ENCODE results near the gene OBSCN.

Gene OBSCN

DNA sequence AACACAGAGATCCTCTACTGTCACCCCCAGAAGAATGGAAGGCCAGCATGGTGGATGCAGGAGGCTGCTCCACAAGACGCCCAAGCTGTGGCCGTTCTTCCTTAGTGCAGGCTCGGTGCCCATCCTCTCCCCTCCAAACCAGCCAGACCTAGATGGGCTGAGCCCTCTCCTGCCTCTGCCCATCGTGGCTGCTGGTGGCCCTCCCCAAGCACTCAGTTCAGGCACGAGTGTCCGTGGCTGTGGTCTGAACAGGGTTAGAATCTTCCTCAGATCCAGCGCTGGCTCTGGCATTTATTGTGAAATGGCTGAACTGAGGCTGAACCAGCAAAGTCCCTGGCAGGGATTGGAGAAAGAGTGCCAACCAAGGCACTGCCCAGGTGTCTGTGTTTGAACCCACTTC lies 139.3 kb downstream of the OBSCN start:
- DNase-seq: no peak

DNA sequence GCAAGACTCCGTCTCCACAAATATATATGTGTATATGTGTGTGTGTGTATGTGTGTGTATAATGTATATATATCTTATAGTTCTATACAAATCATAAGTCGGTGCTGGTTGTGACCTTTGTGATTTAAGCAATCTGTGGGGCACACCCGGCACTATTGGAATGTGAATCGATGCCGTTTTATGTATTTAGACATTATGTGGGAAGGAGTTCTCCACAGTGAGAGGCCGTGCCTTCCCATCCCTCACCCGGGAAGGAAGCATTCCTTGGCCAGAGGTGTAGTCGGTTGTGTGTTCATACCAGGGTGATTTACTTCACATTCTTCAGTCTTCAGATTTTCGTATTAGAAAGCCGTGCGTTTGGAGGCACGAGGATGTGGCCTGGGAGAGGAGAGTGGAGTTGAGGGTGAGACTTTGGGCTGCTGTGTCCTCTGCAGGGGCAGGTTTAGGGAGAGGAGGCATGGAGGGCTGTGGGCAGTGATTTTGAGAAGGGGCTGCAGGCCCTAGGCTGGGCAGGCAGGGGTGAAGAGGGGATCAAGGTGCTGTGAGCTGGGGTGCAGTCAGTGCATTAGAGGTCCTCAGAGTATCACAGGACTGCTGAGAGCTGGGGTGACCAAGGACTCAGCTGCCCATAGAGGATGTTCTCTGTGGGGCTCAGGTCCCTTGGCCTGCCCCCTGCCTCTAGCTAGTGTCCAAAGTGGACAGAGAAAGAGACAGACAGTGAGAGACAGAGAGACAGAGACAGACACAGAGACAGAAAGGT lies 141.0 kb downstream of the OBSCN start:
- DNase-seq: no peak

DNA sequence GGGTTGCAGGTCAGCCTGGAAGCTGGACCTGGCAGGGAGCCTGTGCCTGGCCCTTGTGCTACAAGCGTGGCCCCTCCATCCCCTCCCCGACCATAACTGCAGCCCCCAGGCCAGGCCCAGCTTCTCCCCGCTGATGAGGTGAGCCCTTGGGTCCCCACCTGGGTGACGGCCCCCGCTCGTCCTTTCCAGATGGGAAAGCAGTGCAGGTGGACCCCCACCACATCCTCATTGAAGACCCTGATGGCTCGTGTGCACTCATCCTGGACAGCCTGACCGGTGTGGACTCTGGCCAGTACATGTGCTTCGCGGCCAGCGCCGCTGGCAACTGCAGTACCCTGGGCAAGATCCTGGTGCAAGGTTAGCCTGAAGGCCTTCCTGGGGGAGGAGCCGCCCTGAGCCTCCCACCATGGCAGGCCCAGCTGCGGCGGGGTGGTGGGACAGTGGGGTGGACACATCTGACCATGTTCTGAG lies 141.9 kb downstream of the OBSCN start:
- DNase-seq: no peak

DNA sequence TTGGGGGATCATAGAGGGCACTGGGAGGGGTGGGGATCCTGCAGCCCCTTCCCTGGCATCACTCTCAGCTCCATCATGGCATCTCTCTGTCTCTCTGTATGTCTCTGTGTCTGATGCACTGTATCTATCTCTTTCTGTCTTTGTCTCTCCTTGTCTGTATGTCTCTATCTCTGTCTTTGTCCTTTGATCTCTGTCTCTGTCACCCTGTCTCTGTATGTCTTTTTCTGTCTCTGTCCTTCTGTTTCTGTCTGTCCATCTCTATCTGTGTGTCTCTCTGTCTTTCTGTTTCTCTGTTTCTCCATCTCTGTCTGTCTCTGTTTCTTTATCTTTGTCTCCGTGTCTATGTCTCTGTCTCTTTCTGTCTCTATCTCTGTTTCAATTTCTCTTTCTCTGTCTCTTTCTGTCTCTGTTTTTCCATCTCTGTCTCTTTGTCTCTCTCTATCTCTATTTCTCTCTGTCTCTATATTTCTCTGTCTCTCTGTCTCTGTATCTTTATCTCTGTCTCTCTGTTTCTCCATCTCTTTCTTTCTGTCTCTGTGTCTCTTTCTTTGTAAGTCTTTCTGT lies 142.4 kb downstream of the OBSCN start:
- DNase-seq: no peak

DNA sequence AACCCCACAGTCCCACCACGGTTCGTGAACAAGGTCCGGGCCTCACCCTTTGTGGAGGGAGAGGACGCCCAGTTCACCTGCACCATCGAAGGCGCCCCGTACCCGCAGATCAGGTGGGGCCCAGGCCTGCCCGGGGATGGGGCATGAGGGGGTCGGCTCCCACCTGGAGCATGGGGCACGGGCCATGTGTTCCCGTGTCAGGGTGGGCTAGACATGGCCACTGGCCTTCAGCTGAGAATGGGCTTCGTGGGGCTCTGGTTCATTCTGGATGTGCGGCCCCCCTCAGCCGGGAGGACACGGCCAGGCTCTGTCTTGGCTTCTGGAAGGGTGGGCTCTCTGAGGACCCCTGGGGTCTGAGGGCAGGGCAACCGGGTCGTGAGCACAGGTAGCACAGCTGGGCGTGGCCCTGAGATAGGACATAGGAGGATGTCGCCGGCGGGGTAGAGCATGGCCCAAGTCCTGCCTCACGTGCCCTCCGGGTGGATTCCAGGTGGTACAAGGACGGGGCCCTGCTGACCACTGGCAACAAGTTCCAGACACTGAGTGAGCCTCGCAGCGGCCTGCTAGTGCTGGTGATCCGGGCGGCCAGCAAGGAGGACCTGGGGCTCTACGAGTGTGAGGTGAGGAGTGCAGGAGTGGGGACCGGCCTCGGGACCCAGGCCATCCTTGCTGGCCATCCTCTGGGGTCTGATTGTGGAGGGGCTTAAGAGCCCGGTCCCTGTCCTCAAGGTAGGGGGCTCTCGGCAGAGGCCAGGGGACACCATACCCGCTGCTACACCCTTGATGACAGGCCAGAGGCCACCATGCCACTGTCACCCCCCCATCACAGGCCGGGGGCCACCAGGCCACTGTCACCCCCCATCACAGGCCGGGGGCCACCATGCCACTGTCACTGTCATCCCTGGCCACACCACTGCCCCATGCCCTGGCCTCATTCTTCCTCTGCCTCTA lies 143.3 kb downstream of the OBSCN start:
- no peak for DNase-seq

DNA sequence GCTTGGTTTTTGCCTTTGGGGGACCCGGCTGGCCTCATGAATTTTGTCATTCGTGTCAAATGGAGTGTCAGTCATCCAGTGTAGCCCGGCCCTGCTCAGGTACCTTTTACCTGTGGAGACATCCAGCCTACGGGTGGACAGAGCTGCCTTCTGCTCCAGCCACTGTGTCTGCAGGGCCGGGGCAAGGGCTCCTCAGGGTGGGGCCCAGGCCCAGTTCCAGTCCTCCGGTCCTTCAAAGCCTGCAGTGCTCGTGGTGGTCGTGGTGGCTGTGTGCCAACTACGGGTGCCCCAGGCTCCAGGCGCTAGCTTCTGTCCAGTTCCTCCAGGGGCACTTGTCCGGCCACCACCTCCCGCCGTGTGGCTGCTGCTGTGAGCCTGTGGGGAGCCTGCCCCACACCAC lies 144.0 kb downstream of the OBSCN start:
- no peak for DNase-seq

DNA sequence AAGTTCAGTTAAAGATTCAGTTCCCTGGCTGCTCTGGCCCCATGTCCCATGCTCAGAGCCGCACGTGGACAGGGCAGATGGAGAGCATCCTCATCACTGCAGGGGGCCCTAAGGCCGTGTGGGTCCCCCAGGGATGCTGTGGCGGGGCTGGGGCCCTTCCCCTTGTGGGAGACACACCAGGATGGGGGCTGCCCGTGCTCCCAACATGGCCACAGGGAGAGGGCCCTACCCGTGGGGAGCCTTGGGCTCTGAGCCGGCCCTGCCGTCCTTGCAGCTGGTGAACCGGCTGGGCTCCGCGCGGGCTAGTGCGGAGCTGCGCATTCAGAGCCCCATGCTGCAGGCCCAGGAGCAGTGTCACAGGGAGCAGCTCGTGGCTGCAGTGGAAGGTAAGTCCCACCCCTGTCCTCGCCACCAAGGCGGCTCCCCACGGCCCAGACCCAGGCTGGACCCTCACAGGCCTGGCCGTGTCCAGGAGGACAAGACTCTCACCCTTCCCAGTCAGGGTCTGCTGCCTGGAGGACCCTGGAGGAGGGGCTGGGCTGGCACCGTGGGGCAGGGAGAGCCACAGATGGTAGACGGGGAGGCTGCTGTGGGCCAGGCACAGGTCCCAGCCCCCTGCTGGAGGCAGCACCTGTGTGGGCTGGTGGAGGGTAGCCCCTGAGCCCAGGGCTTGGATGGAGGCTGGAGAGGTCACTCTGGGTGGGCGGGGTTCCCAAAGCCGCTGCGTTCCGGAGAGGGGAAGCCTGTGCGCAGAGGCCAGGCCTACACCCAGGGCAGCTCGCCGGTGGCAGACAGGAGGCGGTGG lies 145.0 kb downstream of the OBSCN start:
- no peak for DNase-seq

DNA sequence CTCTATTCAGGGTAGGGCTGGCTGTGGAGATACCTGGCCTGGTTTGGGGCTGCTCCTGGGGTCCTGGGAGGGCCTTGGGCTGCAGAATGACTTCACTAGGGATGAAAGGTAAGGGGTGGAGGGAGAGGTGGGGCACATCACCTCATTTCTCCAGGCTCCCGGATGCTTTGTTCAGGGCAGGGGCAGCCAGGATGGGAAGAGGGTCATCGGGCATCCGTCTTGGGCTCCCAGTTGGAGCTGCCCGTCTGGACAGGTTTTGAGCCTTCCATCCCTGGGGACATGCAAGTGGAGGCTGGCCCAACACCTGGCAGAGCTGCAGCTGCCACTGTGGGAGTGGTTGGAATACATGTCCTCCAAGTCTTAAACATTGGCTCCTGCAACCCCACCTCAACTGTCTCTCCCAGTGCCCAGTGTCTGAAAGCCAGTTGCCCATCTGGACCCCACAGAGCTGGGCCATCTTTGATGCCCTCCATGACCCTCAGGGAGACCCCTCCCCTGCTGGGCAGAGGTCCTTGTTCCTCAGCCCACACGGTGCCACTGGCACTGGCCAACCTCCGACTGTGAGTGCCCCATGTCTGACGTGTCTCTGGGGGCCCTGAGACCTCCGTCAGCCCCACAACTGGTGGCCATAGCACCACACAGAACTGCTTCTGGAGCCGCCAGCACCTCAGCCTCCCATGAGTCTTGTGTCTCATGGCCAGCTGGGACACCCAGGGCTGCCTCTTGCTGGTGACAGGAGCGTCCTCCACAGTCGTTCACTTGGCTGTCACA lies 145.9 kb downstream of the OBSCN start:
- no peak for DNase-seq

DNA sequence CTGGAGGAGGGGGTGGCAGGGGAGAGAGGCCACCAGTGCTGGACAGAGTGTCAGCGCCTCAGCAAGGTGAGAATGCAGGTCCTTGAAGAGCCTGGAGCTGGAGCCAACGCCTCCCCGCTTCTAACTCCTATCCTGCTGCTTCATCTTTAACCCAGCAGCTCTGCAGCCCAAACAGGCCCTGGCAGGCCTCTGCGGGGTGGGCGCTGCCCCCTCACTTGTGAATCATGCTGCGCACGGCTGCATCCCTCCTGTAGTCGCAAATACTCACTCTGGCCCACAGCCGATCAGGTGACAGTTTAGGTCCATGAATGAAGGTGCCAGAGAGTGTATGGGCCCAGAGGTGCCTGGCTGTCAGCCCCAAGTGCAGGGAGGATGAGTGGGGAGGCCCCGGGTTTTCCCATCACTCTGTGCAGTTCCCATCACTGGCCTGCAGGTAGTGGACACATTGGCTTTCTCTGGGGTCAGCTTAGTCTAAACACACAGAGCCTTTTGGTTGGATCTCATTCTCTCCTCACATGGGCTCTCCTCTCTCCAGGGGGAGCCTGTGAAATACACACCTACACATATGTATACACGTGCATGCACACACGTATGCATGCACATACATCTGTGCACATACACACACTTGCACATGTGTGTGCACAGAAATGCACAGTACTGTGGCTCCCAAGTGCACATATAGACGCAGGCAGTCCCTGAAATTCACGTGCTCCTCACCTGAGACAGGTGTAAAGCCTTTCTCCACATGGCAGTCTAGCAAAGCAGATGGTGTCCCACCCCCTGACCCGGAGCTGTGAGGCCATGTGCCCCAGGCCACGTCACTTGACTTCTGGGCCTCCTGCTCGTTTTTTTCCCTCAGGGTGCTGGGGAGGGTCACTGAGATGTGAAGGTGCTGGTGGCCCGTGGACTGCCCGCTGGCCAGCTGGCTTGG lies 146.8 kb downstream of the OBSCN start:
- DNase-seq: no peak

DNA sequence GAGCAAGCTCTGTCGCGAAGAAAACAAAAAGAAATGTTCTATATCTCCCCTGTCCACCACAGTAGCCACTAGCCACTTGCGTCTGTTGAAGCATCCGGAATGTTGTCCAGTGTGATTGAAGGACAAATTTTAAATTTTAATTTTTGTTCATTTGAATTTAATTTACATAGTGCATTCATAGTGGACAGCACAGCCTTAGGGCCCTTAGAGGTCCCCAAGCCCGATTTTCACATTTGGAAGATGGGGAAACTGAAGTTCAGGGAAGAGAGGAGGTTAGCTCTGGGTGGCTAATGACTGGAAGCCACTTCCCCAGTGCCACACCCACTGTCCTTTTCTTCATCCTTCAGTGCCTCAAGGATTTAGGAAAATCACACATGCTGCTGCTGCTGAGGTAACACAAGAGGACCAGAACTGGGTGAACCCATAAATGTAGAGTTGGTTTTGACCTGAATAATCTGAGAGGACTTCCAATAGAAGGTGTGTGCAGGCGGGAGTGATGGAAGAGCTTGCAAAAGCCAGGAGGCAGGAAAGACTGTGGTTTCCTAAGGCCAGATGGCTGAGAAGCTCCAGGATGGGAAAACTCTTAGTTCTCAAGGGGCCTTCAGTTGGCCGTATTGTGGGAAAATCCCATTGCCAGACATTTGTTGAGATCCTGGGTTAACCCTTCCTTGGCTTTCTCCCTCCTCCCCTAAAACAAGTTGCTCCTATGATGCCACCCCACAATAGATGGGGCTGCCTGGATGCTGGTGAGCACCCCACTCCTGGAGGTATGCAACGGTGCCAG lies 149.2 kb downstream of the OBSCN start:
- no peak for DNase-seq

DNA sequence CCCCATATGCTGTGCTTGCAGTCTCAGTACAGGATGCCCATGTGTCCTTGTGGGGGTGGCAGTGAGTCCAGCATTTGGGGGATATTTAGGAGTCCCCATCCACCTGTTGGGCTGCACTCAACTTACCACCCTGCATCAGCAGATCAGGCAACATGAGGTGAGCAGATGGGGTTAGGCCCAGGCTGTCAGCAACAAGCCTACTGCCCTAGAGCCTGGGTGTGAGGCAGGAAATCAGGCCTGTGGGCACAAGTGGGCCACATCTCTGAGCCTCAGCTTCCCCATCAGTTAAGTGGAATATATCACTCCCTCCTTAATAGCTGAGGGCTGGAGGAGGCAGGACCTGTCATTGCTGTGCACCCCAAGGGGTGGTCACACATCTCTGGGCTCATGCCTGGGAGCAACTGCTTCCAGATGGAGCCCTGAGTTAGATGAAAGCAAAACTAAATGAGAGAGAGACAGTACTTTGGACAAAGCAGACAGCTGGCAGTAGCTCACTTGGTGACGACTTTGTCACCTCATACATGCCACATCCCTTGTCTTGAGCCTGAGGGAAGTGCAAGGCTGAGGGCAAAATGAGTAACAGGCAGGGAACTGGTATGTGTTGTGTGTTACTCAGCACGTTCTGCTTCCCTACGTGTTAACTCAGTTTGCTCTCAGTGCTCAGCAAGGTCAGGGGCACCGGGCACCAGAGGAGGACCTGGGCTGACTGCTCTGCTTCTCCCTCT lies 150.4 kb downstream of the OBSCN start:
- DNase-seq: no peak

DNA sequence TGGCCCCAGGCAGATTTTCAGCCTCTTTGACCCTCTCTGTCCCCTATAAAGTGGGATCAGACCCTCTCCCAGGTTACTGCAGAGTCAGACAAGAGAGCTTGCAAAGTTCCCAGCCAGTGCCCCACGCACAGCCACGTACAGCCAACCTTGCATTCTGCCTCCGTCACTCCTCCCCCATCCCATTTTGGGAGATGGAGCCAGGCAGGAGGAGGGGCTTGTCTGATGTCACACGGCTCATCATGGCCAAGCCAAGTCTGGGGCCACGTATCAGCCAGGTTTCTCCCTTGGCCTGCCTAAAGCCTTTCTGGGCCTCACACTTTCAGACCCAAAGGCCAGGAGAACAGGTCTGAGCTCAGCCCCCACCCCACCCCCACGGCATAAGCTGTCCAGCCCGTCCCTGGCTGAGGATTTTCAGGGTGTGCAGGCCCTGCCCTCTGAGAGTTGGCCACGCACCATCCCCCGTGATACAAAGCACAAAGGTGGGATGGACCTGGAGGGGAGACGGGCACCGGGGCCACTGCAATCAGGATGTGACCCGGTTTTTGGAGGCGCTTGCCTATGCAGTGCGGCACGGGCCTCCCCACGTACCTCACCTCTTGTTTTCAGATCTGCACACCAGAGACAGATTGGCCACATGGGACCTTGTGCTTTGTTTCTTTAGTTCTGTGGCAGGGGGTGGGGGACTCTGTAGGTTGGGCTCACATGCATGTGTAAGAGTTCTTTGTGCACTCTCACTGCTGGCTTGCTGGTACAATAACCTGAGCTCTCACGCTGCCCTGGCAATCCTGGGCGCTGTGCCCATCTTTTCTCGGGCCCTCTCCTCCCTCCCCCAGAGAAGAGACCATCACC lies 151.1 kb downstream of the OBSCN start:
- DNase-seq: no peak

DNA sequence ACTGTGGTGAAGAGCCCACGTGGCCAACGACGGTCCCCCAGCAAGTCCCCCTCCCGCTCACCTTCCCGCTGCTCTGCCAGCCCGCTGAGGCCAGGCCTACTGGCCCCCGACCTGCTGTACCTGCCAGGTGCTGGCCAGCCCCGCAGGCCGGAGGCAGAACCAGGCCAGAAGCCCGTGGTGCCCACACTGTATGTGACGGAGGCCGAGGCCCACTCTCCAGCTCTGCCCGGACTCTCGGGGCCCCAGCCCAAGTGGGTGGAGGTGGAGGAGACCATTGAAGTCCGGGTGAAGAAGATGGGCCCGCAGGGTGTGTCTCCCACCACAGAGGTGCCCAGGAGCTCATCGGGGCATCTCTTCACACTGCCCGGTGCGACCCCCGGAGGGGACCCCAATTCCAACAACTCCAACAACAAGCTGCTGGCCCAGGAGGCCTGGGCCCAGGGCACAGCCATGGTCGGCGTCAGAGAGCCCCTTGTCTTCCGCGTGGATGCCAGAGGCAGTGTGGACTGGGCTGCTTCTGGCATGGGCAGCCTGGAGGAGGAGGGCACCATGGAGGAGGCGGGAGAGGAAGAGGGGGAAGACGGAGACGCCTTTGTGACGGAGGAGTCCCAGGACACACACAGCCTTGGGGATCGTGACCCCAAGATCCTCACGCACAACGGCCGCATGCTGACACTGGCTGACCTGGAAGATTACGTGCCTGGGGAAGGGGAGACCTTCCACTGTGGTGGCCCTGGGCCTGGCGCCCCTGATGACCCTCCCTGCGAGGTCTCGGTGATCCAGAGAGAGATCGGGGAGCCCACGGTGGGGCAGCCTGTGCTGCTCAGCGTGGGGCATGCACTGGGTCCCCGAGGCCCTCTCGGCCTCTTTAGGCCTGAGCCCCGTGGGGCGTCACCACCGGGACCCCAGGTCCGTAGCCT lies 152.0 kb downstream of the OBSCN start:
- no peak for DNase-seq

DNA sequence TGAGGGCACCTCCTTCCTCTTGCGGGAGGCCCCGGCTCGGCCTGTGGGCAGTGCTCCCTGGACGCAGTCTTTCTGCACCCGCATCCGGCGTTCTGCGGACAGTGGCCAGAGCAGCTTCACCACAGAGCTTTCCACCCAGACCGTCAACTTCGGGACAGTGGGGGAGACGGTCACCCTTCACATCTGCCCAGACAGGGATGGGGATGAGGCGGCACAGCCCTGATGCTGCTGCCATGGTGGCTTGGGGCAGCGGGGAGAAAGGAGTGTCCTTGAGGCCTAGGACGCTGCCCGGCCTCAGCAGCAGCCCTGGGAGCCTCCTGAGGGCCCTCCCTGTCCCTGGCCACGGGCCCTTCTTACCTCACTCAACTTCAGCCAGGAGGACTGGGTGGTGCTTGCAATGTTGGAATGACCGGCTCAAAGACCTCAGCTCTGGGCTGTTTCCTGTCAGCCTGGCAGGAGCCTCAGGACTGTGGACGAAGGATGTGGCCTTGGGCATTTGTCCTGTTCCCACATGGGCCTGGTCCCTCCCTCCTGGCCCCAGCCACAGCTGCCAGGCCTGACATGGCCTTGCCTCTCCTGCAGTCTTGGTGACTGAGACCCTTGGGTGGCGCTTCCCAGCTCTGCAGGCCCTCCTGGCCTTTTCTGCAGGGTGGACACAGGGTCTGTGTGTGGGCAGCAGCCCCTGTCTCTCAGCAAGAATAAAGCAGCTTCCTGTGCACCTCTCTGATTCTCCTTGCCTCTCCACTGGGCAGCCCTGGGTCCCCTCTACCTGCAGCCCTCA lies 152.9 kb downstream of the OBSCN start:
- no peak for DNase-seq

DNA sequence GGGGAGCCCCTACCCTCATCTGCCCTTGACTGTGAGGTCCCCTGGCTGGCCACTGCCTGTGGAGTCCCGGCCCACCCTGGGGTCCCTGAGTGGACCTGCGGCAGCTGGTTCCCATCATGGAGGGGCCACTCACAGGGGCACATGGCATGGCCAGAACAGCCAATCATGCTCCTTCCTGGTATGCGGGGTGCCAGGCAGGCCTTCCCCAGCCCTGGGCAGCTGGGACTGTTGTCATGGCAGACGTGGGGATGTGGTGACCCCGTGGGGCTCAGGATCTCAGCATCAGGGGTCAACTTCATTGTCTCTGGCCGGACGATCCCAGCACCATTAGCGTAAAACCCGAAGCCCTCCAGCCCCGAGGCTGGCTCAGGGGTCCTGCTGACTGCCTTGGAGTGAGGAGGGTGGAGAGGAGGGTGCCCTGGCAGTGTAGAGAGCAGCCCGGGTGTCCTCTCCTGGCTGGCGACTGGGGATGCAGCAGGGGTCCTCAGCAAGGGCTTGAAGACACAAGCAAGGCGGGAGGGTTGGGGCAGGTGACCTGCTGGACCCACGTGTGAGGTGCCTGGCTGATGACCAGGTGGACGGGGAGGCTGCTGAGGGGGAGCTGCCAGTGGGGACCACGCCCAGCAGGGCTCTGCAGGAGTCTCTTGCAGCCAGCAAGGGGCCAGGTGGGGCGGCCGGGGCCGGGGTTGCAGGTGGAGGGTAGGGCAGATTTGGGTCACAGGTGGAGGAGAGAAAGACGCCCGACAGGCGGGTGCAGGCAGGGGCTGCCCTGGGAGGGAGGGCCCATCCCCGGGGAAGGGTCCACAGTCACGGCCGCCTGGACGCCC lies 153.7 kb downstream of the OBSCN start:
- no peak for DNase-seq

All from RPMI8226 (cell line).